Nephron progenitor cell (in vitro differentiated cells): ENCODE measurements around the gene TRPV5.

Experiments
- DNase-seq: peaks from one replicate; pipeline ENCODE4 v3.0.0; 2021
- H3K27ac Mint-ChIP-seq: 2 replicates; pipeline ENCODE4 v1.8.0; 2021; ENCODE audit warnings: mild to moderate bottlenecking, moderate library complexity, mixed read lengths
- H3K27me3 Mint-ChIP-seq: 2 replicates; pipeline ENCODE4 v1.8.0; 2021; ENCODE audit warnings: mild to moderate bottlenecking, low read depth, mixed read lengths; ENCODE audit not compliant: poor library complexity
- H3K36me3 Mint-ChIP-seq: 2 replicates; pipeline ENCODE4 v1.8.0; 2021; ENCODE audit warnings: low read depth, mixed read lengths
- H3K4me1 Mint-ChIP-seq: 2 replicates; pipeline ENCODE4 v1.8.0; 2021; ENCODE audit warnings: mixed read lengths
- H3K4me3 Mint-ChIP-seq: 2 replicates; pipeline ENCODE4 v1.8.0; 2021; ENCODE audit warnings: mild to moderate bottlenecking, moderate library complexity, mixed read lengths
- H3K9me3 Mint-ChIP-seq: 2 replicates; pipeline ENCODE4 v1.8.0; 2021; ENCODE audit warnings: mild to moderate bottlenecking, moderate library complexity, mixed read lengths
- TF ChIP-seq, protein P1 (sequence below): fragments of 200-600 bp; sonication (generic); IDR thresholded peaks from 2 replicates; pipeline ENCODE4 v1.5.0; 2021; ENCODE audit warnings: antibody characterized with exemption

Gene TRPV5

DNA sequence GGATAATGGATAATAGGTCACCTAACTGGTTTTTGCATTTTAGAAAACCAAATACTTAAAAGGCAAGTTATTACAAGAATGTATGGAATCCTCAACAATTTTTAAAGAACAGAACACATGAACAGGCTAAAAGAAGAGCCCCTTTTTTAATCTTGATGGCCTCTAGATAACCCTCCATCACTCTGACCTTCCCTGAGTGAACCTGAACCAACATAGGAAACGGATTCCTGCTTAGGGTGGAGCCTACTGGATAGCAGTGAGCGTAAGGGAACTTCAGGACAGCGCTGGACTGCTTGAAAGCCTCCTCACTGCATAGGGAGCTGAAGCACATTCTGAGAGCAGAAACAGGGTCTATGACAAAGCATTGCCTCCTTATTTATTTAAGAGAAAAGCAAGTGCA lies 20.5 kb downstream of the TRPV5 start:
- no peaks in the 10 kb centered on the region for H3K9me3 Mint-ChIP-seq
- no peak for DNase-seq
- no peak overlapping the region for H3K4me3 Mint-ChIP-seq
- peaks cover 14% of the 10 kb centered on the region for H3K27me3 Mint-ChIP-seq
- H3K4me1 Mint-ChIP-seq, result peaks cover 10% of the 10 kb centered on the region
- no peak overlapping the region for H3K27ac Mint-ChIP-seq
- no peaks in the 10 kb centered on the region for H3K36me3 Mint-ChIP-seq
- TF ChIP-seq, protein P1, sequence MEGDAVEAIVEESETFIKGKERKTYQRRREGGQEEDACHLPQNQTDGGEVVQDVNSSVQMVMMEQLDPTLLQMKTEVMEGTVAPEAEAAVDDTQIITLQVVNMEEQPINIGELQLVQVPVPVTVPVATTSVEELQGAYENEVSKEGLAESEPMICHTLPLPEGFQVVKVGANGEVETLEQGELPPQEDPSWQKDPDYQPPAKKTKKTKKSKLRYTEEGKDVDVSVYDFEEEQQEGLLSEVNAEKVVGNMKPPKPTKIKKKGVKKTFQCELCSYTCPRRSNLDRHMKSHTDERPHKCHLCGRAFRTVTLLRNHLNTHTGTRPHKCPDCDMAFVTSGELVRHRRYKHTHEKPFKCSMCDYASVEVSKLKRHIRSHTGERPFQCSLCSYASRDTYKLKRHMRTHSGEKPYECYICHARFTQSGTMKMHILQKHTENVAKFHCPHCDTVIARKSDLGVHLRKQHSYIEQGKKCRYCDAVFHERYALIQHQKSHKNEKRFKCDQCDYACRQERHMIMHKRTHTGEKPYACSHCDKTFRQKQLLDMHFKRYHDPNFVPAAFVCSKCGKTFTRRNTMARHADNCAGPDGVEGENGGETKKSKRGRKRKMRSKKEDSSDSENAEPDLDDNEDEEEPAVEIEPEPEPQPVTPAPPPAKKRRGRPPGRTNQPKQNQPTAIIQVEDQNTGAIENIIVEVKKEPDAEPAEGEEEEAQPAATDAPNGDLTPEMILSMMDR, result no peak

DNA sequence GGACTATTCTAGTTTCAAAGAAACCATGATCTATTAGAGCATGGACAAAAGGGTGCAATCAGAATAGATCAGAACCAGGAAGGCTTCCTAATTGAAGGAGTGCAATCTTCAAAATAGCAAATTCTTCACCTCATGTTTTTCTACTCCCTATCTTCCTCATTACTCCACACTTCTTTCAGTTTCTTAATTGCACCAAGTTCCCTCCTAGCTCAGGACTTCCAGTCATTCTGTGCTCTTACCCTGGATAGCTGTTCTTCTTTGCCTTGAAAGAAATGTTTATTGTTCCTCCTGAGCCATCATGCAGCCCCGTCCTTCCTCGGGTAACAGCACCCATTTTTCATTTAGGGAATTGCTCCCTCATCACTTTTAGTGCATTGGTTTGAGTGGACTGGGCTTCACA lies 23.1 kb downstream of the TRPV5 start:
- Mint-ChIP-seq H3K27ac (no peak overlapping the region), H3K27me3 (peaks cover 15% of the 10 kb centered on the region), H3K4me3 (no peak overlapping the region), H3K4me1 (peaks cover 10% of the 10 kb centered on the region), H3K9me3 (peaks cover 6% of the 10 kb centered on the region), H3K36me3 (peaks cover 5% of the 10 kb centered on the region)
- no peak for DNase-seq
- TF ChIP-seq, protein P1, result no peak

DNA sequence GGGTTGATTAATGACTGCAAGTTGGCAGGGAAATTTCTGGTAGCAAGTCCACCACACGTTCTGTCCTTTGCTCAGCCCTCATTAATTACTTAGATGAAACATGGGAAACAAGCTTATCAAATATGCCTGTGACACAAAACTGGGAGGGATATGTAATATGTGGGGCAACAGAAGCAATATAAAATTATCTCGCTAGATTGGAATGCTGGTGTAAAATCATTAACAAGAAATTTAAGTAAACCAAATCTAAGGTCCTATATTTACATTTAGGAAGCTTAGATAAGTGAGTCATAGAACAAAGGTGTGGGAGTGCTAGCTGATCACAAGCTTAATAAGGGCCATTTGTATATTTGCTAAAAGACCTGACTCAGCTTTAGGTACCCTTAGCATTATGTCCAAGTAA lies 23.5 kb downstream of the TRPV5 start:
- TF ChIP-seq, protein P1, result no peak
- peaks cover 15% of the 10 kb centered on the region for H3K27me3 Mint-ChIP-seq
- H3K9me3 Mint-ChIP-seq, result peaks cover 6% of the 10 kb centered on the region
- H3K36me3 Mint-ChIP-seq, result peaks cover 5% of the 10 kb centered on the region
- peaks cover 10% of the 10 kb centered on the region for H3K4me1 Mint-ChIP-seq
- no peak overlapping the region for H3K4me3 Mint-ChIP-seq
- H3K27ac Mint-ChIP-seq, result no peak overlapping the region
- DNase-seq, result no peak

DNA sequence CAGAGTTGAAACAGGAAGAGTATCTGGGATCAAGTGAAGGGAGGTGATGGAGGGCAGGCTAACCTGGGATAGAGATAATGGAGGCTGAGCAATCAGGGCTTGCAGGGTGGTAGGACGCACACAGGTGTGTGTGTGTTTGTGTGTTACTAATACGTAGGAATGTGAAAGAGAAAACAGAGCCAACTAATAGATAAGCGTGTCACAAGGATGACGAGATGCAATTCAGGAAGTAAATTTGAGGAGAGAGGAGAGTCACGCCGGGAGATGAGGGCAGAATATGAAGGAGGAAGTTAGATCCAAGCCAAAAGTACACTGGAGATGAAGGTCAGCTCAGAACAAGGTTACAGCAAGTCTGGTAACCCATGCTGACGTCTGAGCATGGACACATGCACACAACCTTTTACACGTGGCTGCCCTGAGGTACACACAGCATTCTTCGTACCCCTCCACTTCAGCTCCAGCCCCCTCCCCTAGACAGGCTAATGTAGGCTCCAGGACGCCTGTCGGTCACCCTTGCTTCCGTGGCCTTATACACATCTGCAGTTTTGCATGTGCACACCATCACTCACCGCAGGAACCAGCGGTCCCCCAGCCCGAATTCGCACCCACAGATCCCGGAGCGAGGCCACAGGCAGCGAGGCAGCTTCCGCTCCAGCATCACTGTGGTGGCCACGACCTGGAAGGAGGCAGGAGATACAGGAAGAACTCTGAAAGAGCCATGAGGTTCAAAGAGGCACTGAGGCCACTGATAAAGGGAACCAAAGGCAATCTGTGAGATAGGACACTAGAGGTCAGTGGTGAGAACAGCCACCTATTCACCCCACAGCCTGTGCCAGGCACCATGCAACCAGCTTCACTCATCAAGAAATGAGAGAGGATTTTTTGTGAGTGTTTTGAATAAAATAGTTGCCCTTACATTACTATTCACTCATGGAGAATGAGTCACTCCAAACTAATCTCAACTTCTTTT lies 24.3 kb downstream of the TRPV5 start:
- Mint-ChIP-seq H3K27ac (no peak overlapping the region), H3K9me3 (peaks cover 11% of the 10 kb centered on the region), H3K36me3 (peaks cover 5% of the 10 kb centered on the region), H3K4me3 (no peak overlapping the region), H3K27me3 (peaks cover 15% of the 10 kb centered on the region), H3K4me1 (peaks cover 6% of the 10 kb centered on the region)
- DNase-seq, result no peak
- TF ChIP-seq, protein P1, result peak; percentile 16

DNA sequence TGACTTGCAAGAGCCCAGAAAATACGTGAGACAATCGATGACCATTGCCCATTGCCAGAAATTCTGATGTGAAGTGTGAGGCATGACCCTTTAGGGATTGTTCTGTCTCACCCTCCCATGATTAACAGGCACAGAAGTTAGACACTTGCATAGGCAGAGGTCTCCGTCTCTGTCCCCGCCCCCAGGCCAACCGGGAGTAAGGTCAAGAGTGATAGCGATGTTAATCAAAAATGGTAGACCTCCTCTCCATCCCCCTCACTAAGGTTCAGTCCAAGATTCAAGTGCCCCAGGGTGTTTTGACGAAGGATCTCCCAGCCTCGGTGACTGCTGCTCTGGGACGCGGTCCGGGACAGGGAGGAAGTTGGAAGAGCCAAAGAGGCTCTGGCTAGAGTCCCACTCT lies 25.3 kb downstream of the TRPV5 start:
- H3K4me3 Mint-ChIP-seq, result no peak overlapping the region
- peaks cover 5% of the 10 kb centered on the region for H3K36me3 Mint-ChIP-seq
- H3K9me3 Mint-ChIP-seq, result peaks cover 17% of the 10 kb centered on the region
- no peaks in the 10 kb centered on the region for H3K4me1 Mint-ChIP-seq
- no peak overlapping the region for H3K27ac Mint-ChIP-seq
- no peak for DNase-seq
- peaks cover 11% of the 10 kb centered on the region for H3K27me3 Mint-ChIP-seq
- TF ChIP-seq, protein P1, result no peak

DNA sequence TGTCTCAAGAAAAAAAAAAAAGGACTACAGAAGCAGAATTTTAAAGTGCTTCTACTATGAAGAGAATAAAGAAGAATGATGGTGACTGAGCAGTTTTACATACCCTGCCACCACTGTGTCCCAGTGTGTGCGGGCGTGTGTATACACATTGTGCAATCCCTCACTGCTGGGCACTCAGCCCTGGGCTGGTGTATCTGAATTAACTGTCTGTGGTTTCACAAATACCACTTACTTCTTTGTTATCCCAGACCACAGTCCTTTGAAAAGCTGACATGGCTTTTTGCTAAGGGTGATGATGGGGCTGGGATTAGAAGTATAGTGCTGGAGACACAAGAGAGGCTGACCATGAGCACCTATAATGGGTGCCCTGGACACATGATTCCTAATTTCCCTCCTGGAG lies 26.9 kb downstream of the TRPV5 start:
- DNase-seq, result no peak
- no peaks in the 10 kb centered on the region for H3K4me1 Mint-ChIP-seq
- H3K4me3 Mint-ChIP-seq, result no peak overlapping the region
- H3K27me3 Mint-ChIP-seq, result peaks cover 19% of the 10 kb centered on the region
- H3K9me3 Mint-ChIP-seq, result peaks cover 28% of the 10 kb centered on the region
- peaks cover 9% of the 10 kb centered on the region for H3K36me3 Mint-ChIP-seq
- no peak overlapping the region for H3K27ac Mint-ChIP-seq
- TF ChIP-seq, protein P1, result no peak
